GM23338 (cell line): ENCODE measurements around the gene ATF2. TPM values are rescaled to one million over a fixed set of nuclear protein-coding genes. Genes with fewer than 3 reads are reported as not detected.

ENCODE experiments used
- ATAC-seq: fragments of 200-7000 bp; cut with Tn5 transposase; 3 replicates; pipeline ENCODE4 v1.9.1; 2020
- DNase-seq: peaks from one replicate; pipeline ENCODE4 v3.0.0-alpha.2; 2015; ENCODE audit warnings: low spot score
- H2AFZ ChIP-seq: fragments of 200-600 bp; sonication (generic); 2 replicates; pipeline ENCODE4 v1.8.0; 2016; ENCODE audit warnings: antibody characterized with exemption, mild to moderate bottlenecking, moderate library complexity
- H3F3A ChIP-seq: fragments of 200-600 bp; sonication (generic); replicated peaks from 2 replicates; pipeline ENCODE4 v1.8.0; 2017; ENCODE audit warnings: antibody characterized with exemption, mixed run types, low read depth
- H3K27ac ChIP-seq: fragments of 200-600 bp; sonication (generic); 2 replicates; pipeline ENCODE4 v1.6.1; 2016; ENCODE audit warnings: low read depth
- H3K27me3 ChIP-seq: fragments of 200-600 bp; sonication (generic); 2 replicates; pipeline ENCODE4 v1.8.0; 2016; ENCODE audit warnings: mild to moderate bottlenecking, mixed run types, moderate library complexity; ENCODE audit not compliant: insufficient read depth
- H3K36me3 ChIP-seq: fragments of 200-600 bp; sonication (generic); 2 replicates; pipeline ENCODE4 v1.8.0; 2016; ENCODE audit warnings: mild to moderate bottlenecking; ENCODE audit not compliant: insufficient read depth
- H3K4me1 ChIP-seq: fragments of 200-600 bp; sonication (generic); 2 replicates; pipeline ENCODE4 v1.8.0; 2016; ENCODE audit warnings: mild to moderate bottlenecking, moderate library complexity; ENCODE audit not compliant: insufficient read depth
- H3K4me2 ChIP-seq: fragments of 200-600 bp; sonication (generic); 2 replicates; pipeline ENCODE4 v1.7.1; 2017; ENCODE audit warnings: mixed run types
- H3K4me3 ChIP-seq: fragments of 200-600 bp; sonication (generic); 2 replicates; pipeline ENCODE4 v1.6.1; 2016; ENCODE audit warnings: mixed run types
- H3K79me2 ChIP-seq: fragments of 200-600 bp; sonication (generic); replicated peaks from 2 replicates; pipeline ENCODE4 v1.8.0; 2017; ENCODE audit warnings: mild to moderate bottlenecking; ENCODE audit not compliant: insufficient read depth
- H3K9me2 ChIP-seq: fragments of 200-600 bp; sonication (generic); 2 replicates; pipeline ENCODE4 v1.8.0; 2017; ENCODE audit not compliant: insufficient read depth
- H4K20me1 ChIP-seq: fragments of 200-600 bp; sonication (generic); replicated peaks from 2 replicates; pipeline ENCODE4 v1.8.0; 2017; ENCODE audit warnings: mild to moderate bottlenecking; ENCODE audit not compliant: insufficient read depth
- H3K27ac Mint-ChIP-seq: 2 replicates; pipeline ENCODE4 v1.8.0; 2020; ENCODE audit warnings: inconsistent platforms, mild to moderate bottlenecking, moderate library complexity, mixed read lengths
- H3K27me3 Mint-ChIP-seq: 3 replicates; pipeline ENCODE4 v1.8.0; 2022; ENCODE audit warnings: low read depth, mild to moderate bottlenecking, moderate library complexity, mixed read lengths, inconsistent platforms; ENCODE audit not compliant: insufficient read depth, poor library complexity
- H3K36me3 Mint-ChIP-seq: 3 replicates; pipeline ENCODE4 v1.8.0; 2021; ENCODE audit warnings: low read depth, mild to moderate bottlenecking, inconsistent platforms, moderate library complexity, mixed read lengths
- H3K4me1 Mint-ChIP-seq: 3 replicates; pipeline ENCODE4 v1.8.0; 2020; ENCODE audit warnings: mild to moderate bottlenecking, inconsistent platforms, mixed read lengths
- H3K4me3 Mint-ChIP-seq: 3 replicates; pipeline ENCODE4 v1.8.0; 2021; ENCODE audit warnings: moderate library complexity, mild to moderate bottlenecking, inconsistent platforms, mixed read lengths
- H3K9me3 Mint-ChIP-seq: 3 replicates; pipeline ENCODE4 v1.8.0; 2020; ENCODE audit warnings: moderate library complexity, mild to moderate bottlenecking, inconsistent platforms, mixed read lengths
- CREB1 ChIP-seq: fragments of 250-450 bp; sonication (Bioruptor Pico); IDR thresholded peaks from 2 replicates; pipeline ENCODE4 v1.5.0; 2020; ENCODE audit warnings: low read depth, mild to moderate bottlenecking, moderate library complexity
- CTCF ChIP-seq, 2 experiments: fragments of 200-600 bp in 1 of 2; sonication (generic) in 1 of 2; conservative IDR thresholded peaks; 2 replicates each; pipeline versions ENCODE4 v1.5.1 to v1.6.1; 2016 to 2017; ENCODE audit warnings: antibody characterized with exemption in 2 of 2, low read depth in 2 of 2, mild to moderate bottlenecking in 2 of 2, moderate library complexity in 1 of 2
- ETS1 ChIP-seq: IDR thresholded peaks from 2 replicates; pipeline ENCODE4 v1.6.1; 2016; ENCODE audit warnings: antibody characterized with exemption
- EZH2 ChIP-seq: fragments of 200-600 bp; sonication (generic); IDR thresholded peaks from one replicate; pipeline ENCODE4 v1.8.0; 2017; ENCODE audit warnings: antibody characterized with exemption, mild to moderate bottlenecking, low read depth; ENCODE audit not compliant: unreplicated experiment
- EZH2phosphoT487 ChIP-seq: fragments of 200-600 bp; sonication (generic); IDR thresholded peaks from one replicate; pipeline ENCODE4 v1.8.1; 2018; ENCODE audit warnings: antibody characterized with exemption; ENCODE audit not compliant: unreplicated experiment
- JUNB ChIP-seq: IDR thresholded peaks from one replicate; pipeline ENCODE4 v1.6.1; 2016; ENCODE audit warnings: antibody characterized with exemption; ENCODE audit not compliant: unreplicated experiment
- NANOG ChIP-seq: IDR thresholded peaks from 2 replicates; pipeline ENCODE4 v1.6.1; 2016; ENCODE audit warnings: antibody characterized with exemption, borderline replicate concordance
- POLR2AphosphoS5 ChIP-seq: IDR thresholded peaks from 2 replicates; pipeline ENCODE4 v1.6.1; 2016; ENCODE audit warnings: antibody characterized with exemption, low read depth
- REST ChIP-seq: IDR thresholded peaks from one replicate; pipeline ENCODE4 v1.6.1; 2018; ENCODE audit warnings: antibody characterized with exemption; ENCODE audit not compliant: unreplicated experiment
- STAT1 ChIP-seq: IDR thresholded peaks from one replicate; pipeline ENCODE4 v1.6.1; 2016; ENCODE audit warnings: antibody characterized with exemption; ENCODE audit not compliant: unreplicated experiment
- ZNF114 ChIP-seq: fragments of 250-450 bp; sonication (Bioruptor Pico); IDR thresholded peaks from 2 replicates; pipeline ENCODE4 v1.5.0; 2020; ENCODE audit warnings: mild to moderate bottlenecking, moderate library complexity
- ZNF331 ChIP-seq: fragments of 250-450 bp; sonication (Bioruptor Pico); IDR thresholded peaks from 2 replicates; pipeline ENCODE4 v1.5.0; 2020; ENCODE audit warnings: low read depth, mild to moderate bottlenecking, moderate library complexity
- ZNF462 ChIP-seq: fragments of 250-450 bp; sonication (Bioruptor Pico); IDR thresholded peaks from 2 replicates; pipeline ENCODE4 v1.5.0; 2020; ENCODE audit warnings: mild to moderate bottlenecking, moderate library complexity
- polyA plus RNA-seq: library from polyadenylated mRNA; unstranded; fragments of >200 nt; fragmentation: Nextera tagmentation; extraction: Ambion mirVana; gene quantifications from 2 replicates; pipeline ENCODE4 v1.2.1, GENCODE V29; 2016
- total RNA-seq: library from RNA; depleted of rRNA; stranded (reverse); fragments of >200 nt; shearing (Covaris generic); gene quantifications from 2 replicates; pipeline ENCODE4 v1.2.3, GENCODE V29; 2014

Gene ATF2
- total and polyA plus RNA-seq, 2 experiments from 2014 or later, result 23.6 to 56.2 TPM

- no peak overlapping the region for H3K4me3 Mint-ChIP-seq
These were observed 7.3 kb upstream of the ATF2 start for GRCh38 chr2:175175320-175175719.

More at GRCh38 chr2:175175320-175175719, 7.3 kb upstream of the ATF2 start:
- DNase-seq (no peak), ATAC-seq (no peak)
- no peaks in the 10 kb centered on the region for H3K4me1 ChIP-seq
- no peaks in the 10 kb centered on the region for H3K27me3 ChIP-seq
- H3K79me2 ChIP-seq, result peaks cover 17% of the 10 kb centered on the region
- peaks cover 28% of the 10 kb centered on the region for H3K36me3 ChIP-seq
- no peak overlapping the region for H3K4me3 ChIP-seq
- peaks cover 2% of the 10 kb centered on the region; the same call in 2 of the 3 replicates for H3K4me1 Mint-ChIP-seq
- peaks cover 32% of the 10 kb centered on the region for H3K36me3 Mint-ChIP-seq
- no peak overlapping the region for H3K27ac ChIP-seq
- H4K20me1 ChIP-seq, result peaks cover 22% of the 10 kb centered on the region
- no peak for TF ChIP-seq CREB1
- TF ChIP-seq REST, result no peak
- no peak for TF ChIP-seq EZH2
- TF ChIP-seq CTCF (conservative IDR thresholded peaks at IDR 0.05; ENCODE audit: low read depth in 2 of 2), result no peak; a peak in 1 of 4 replicates
- no peak for TF ChIP-seq ZNF462
- no peak for TF ChIP-seq ETS1
- TF ChIP-seq POLR2AphosphoS5, result no peak
- TF ChIP-seq NANOG, result no peak
- TF ChIP-seq EZH2phosphoT487, result no peak
- no peak for TF ChIP-seq ZNF114
- no peak for TF ChIP-seq STAT1
- TF ChIP-seq JUNB, result no peak
- no peak for TF ChIP-seq ZNF331
- H3F3A ChIP-seq, result no peaks in the 10 kb centered on the region
- H3K27me3 Mint-ChIP-seq, result no peaks in the 10 kb centered on the region
- H2AFZ ChIP-seq, result no peak overlapping the region
- H3K9me2 ChIP-seq, result no peaks in the 10 kb centered on the region
- no peak overlapping the region for H3K4me2 ChIP-seq
- no peak overlapping the region for H3K27ac Mint-ChIP-seq
- H3K9me3 Mint-ChIP-seq, result no peaks in the 10 kb centered on the region
